OCI-LY1 (cell line): ENCODE measurements around the gene CPPED1.

ENCODE experiments used
- H2AFZ ChIP-seq: fragments of 200-600 bp; sonication (generic), shearing (Covaris generic); 2 replicates; pipeline ENCODE4 v1.6.0; 2014; ENCODE audit warnings: antibody characterized with exemption, mild to moderate bottlenecking, low read length
- H3F3A ChIP-seq: fragments of 200-600 bp; sonication (generic), shearing (Covaris generic); 2 replicates; pipeline ENCODE4 v1.6.0; 2014; ENCODE audit warnings: mild to moderate bottlenecking, antibody characterized with exemption, low read length, moderate library complexity; ENCODE audit not compliant: insufficient read depth
- H3K27ac ChIP-seq: fragments of 200-600 bp; sonication (generic); 2 replicates; pipeline ENCODE4 v1.5.1; 2014; ENCODE audit warnings: low read length, mixed run types, mild to moderate bottlenecking, low read depth; ENCODE audit not compliant: poor library complexity, severe bottlenecking
- H3K27me3 ChIP-seq: fragments of 200-600 bp; sonication (generic); 2 replicates; pipeline ENCODE4 v1.6.0; 2014; ENCODE audit warnings: antibody characterized with exemption, mild to moderate bottlenecking, low read length, moderate library complexity; ENCODE audit not compliant: insufficient read depth
- H3K36me3 ChIP-seq: fragments of 200-600 bp; sonication (generic); 2 replicates; pipeline ENCODE4 v1.6.1; 2014; ENCODE audit warnings: mild to moderate bottlenecking, antibody characterized with exemption, low read length, moderate library complexity, mixed read lengths; ENCODE audit not compliant: insufficient read depth
- H3K4me1 ChIP-seq: fragments of 200-600 bp; sonication (generic); 2 replicates; pipeline ENCODE4 v1.5.1; 2014; ENCODE audit warnings: mild to moderate bottlenecking, low read length, moderate library complexity; ENCODE audit not compliant: insufficient read depth, severe bottlenecking
- H3K4me2 ChIP-seq: fragments of 200-600 bp; sonication (generic), shearing (Covaris generic); 2 replicates; pipeline ENCODE4 v1.6.1; 2014; ENCODE audit warnings: low read length
- H3K4me3 ChIP-seq: fragments of 200-600 bp; sonication (generic); 2 replicates; pipeline ENCODE4 v1.5.1; 2014; ENCODE audit warnings: low read length, low read depth, mild to moderate bottlenecking, mixed read lengths; ENCODE audit not compliant: poor library complexity, severe bottlenecking
- H3K79me2 ChIP-seq: fragments of 200-600 bp; shearing (Covaris generic); 2 replicates; pipeline ENCODE4 v1.6.1; 2016; ENCODE audit warnings: mixed run types, low read length, mixed read lengths; ENCODE audit not compliant: insufficient read depth
- H3K9ac ChIP-seq: fragments of 200-600 bp; sonication (generic), shearing (Covaris generic); 2 replicates; pipeline ENCODE4 v1.6.1; 2014; ENCODE audit warnings: mild to moderate bottlenecking, low read length, mixed read lengths
- H3K9me2 ChIP-seq: fragments of 200-600 bp; sonication (generic), shearing (Covaris generic); 2 replicates; pipeline ENCODE4 v1.6.1; 2014; ENCODE audit warnings: low read depth, mild to moderate bottlenecking, low read length, mixed read lengths
- H3K9me3 ChIP-seq: fragments of 200-600 bp; shearing (Covaris generic); 2 replicates; pipeline ENCODE4 v1.6.1; 2014; ENCODE audit warnings: low read length, mixed read lengths
- H4K20me1 ChIP-seq: fragments of 200-600 bp; sonication (generic), shearing (Covaris generic); 2 replicates; pipeline ENCODE4 v1.6.0; 2016; ENCODE audit warnings: mild to moderate bottlenecking, low read length; ENCODE audit not compliant: insufficient read depth
- CTCF ChIP-seq: fragments of 200-600 bp; sonication (generic), shearing (Covaris generic); IDR thresholded peaks from 2 replicates; pipeline ENCODE4 v1.5.1; 2017; ENCODE audit warnings: mild to moderate bottlenecking, antibody characterized with exemption, low read length, moderate library complexity, mixed read lengths
- EZH2 ChIP-seq: fragments of 200-600 bp; sonication (generic), shearing (Covaris generic); IDR thresholded peaks from 2 replicates; pipeline ENCODE4 v1.8.0; 2017; ENCODE audit warnings: borderline replicate concordance, mixed run types, mild to moderate bottlenecking, antibody characterized with exemption, low read length, moderate library complexity, mixed read lengths

Gene CPPED1

GRCh38 chr16:12740986-12741610 lies 62.6 kb downstream of the CPPED1 start:
- no peak overlapping the region for H3K9ac ChIP-seq
- no peak overlapping the region for H3K4me3 ChIP-seq
- H2AFZ ChIP-seq = no peak overlapping the region
- no peaks in the 10 kb centered on the region for H4K20me1 ChIP-seq
- H3K4me2 ChIP-seq = no peak overlapping the region
- H3K79me2 ChIP-seq = no peaks in the 10 kb centered on the region
- H3K9me2 ChIP-seq = no peaks in the 10 kb centered on the region
- no peaks in the 10 kb centered on the region for H3K9me3 ChIP-seq
- TF ChIP-seq CTCF (no peak), EZH2 (no peak)
- no peaks in the 10 kb centered on the region for H3F3A ChIP-seq
- H3K27ac ChIP-seq = no peak overlapping the region
- H3K36me3 ChIP-seq = no peaks in the 10 kb centered on the region
- no peaks in the 10 kb centered on the region for H3K4me1 ChIP-seq
- H3K27me3 ChIP-seq = no peaks in the 10 kb centered on the region; the same call in 1 of the 2 replicates

GRCh38 chr16:12739738-12740137 lies 63.9 kb downstream of the CPPED1 start:
- Histone ChIP-seq H3K27me3 (no peaks in the 10 kb centered on the region; the same call in 1 of the 2 replicates), H3K4me1 (no peaks in the 10 kb centered on the region), H3K4me2 (no peak overlapping the region), H3K79me2 (no peaks in the 10 kb centered on the region), H3K27ac (no peak overlapping the region), H3K4me3 (no peak overlapping the region), H3K36me3 (no peaks in the 10 kb centered on the region), H3K9ac (no peak overlapping the region), H3K9me2 (no peaks in the 10 kb centered on the region), H3F3A (no peaks in the 10 kb centered on the region), H2AFZ (no peak overlapping the region), H4K20me1 (no peaks in the 10 kb centered on the region), H3K9me3 (no peaks in the 10 kb centered on the region)
- no peak for TF ChIP-seq CTCF
- no peak for TF ChIP-seq EZH2

GRCh38 chr16:12737563-12737962 lies 66.1 kb downstream of the CPPED1 start:
- no peaks in the 10 kb centered on the region for H3K9me2 ChIP-seq
- H3K36me3 ChIP-seq = no peaks in the 10 kb centered on the region

More at GRCh38 chr16:12737563-12737962, 66.1 kb downstream of the CPPED1 start:
- peaks cover 2% of the 10 kb centered on the region; the same call in 1 of the 2 replicates for H3K9me3 ChIP-seq
- H3K27me3 ChIP-seq = no peaks in the 10 kb centered on the region
- H3K4me1 ChIP-seq = no peaks in the 10 kb centered on the region
- H2AFZ ChIP-seq = no peak overlapping the region
- no peak overlapping the region for H3K4me3 ChIP-seq
- H3K27ac ChIP-seq = no peak overlapping the region
- H3F3A ChIP-seq = no peaks in the 10 kb centered on the region
- no peaks in the 10 kb centered on the region for H4K20me1 ChIP-seq
- H3K79me2 ChIP-seq = no peaks in the 10 kb centered on the region
- H3K9ac ChIP-seq = no peak overlapping the region
- no peak overlapping the region for H3K4me2 ChIP-seq
- TF ChIP-seq EZH2 = no peak
- TF ChIP-seq CTCF = no peak
